Measurements from ENCODE around the gene MPP2.

GRCh38 chr17:43853546-43853945, 53.8 kb downstream of the MPP2 start:
- no peak for TF ChIP-seq CTCF (conservative IDR thresholded peaks at IDR 0.05; ENCODE audit: low read length)
- TF ChIP-seq EZH2phosphoT487 (IDR thresholded peaks at IDR 0.05; ENCODE audit: borderline replicate concordance, low read depth, low read length), result no peak
